COR-L47 (cell line): Measurements from ENCODE around the gene FMN1.
A peak's percentile ranks its signal among the peaks of the same experiment; 100 is the strongest.

ENCODE experiments used
- DNase-seq: peaks from one replicate; lab custom pipeline; 2025; lab: John Stamatoyannopoulos, UW

FMN1 gene

GRCh38 chr15:33125894-33126537 is 68.5 kb downstream of the FMN1 start:
- DNase-seq, result peak; percentile 47

GRCh38 chr15:33124811-33125210 is 69.7 kb downstream of the FMN1 start:
- DNase-seq, result no peak

GRCh38 chr15:33124279-33124678 is 70.2 kb downstream of the FMN1 start:
- no peak for DNase-seq

- DNase-seq, result peak; percentile 34
Measured at GRCh38 chr15:33119865-33120264, 74.6 kb downstream of the FMN1 start.

GRCh38 chr15:33119273-33119672 is 75.2 kb downstream of the FMN1 start:
- no peak for DNase-seq

- no peak for DNase-seq
Measured at GRCh38 chr15:33116198-33116597, 78.3 kb downstream of the FMN1 start.

GRCh38 chr15:33115191-33115861 is 79.2 kb downstream of the FMN1 start:
- peak; percentile 12 for DNase-seq

- no peak for DNase-seq
Measured at GRCh38 chr15:33114374-33114717, 80.2 kb downstream of the FMN1 start.

- DNase-seq, result peak; percentile 18
Measured at GRCh38 chr15:33113666-33114373, 80.7 kb downstream of the FMN1 start.

- no peak for DNase-seq
Measured at GRCh38 chr15:33112541-33113105, 81.9 kb downstream of the FMN1 start.

GRCh38 chr15:33111041-33111451 is 83.5 kb downstream of the FMN1 start:
- no peak for DNase-seq

- no peak for DNase-seq
Measured at GRCh38 chr15:33109345-33109744, 85.2 kb downstream of the FMN1 start.

GRCh38 chr15:33108518-33108917 is 86.0 kb downstream of the FMN1 start:
- no peak for DNase-seq

- DNase-seq, result no peak
Measured at GRCh38 chr15:33107950-33108349, 86.6 kb downstream of the FMN1 start.

GRCh38 chr15:33104212-33104611 is 90.3 kb downstream of the FMN1 start:
- no peak for DNase-seq

- no peak for DNase-seq
Measured at GRCh38 chr15:33101036-33101435, 93.5 kb downstream of the FMN1 start.

GRCh38 chr15:33100314-33100713 is 94.2 kb downstream of the FMN1 start:
- DNase-seq, result no peak

GRCh38 chr15:33099739-33100138 is 94.8 kb downstream of the FMN1 start:
- no peak for DNase-seq

- DNase-seq, result no peak
Measured at GRCh38 chr15:33099213-33099612, 95.3 kb downstream of the FMN1 start.

- no peak for DNase-seq
Measured at GRCh38 chr15:33098094-33099058, 96.1 kb downstream of the FMN1 start.

GRCh38 chr15:33096134-33096533 is 98.4 kb downstream of the FMN1 start:
- DNase-seq, result no peak

GRCh38 chr15:33095641-33096040 is 98.9 kb downstream of the FMN1 start:
- DNase-seq, result no peak
